Ramos (cell line): ENCODE data around the gene CELF4.

Source experiments
- in situ Hi-C: fragments of 300-500 bp; cut with MboI; formaldehyde crosslinking; loops from one replicate; pipeline ENCODE4 v1.14.3; 2022; ENCODE audit warnings: low sequenced_read_pairs; ENCODE audit not compliant: unreplicated experiment

Gene CELF4

DNA sequence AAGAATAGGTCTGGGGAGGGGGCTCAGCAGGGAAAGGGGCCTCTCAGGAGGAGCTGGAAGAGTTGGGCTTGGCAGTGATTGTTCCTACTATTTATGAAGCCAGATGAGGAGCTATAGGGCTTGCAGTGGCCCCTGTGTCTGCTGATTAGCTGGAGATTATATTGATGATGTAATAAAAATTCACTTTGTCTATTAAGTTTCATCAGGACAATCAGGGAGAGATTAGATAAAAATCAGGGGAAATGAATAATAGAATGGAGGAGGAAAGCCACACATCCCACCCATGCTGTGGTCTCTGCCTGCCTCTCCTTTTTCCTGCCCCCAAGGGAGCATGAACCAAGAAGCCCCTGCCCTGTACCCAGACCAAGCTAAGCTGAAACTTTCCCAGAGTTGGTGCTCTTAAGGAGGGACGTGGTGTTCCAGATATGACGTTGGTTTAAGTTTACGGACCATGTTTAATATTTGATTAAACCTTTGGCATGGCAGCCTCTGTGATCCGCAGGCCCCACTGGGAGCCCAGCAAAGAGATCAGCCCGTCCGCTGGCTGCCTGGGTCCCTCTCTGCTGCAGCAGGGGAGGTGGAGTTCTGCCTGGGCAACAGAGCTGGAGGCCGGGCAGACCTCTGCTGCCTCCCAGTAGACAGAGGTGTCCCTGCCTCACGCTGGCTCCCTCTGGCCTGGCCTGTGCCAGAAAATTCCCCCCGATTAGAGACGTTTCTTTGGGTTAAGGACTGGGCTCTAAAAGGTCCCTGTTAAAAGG, 15.3 kb downstream of the CELF4 start:
- in situ Hi-C loops: no loop called here

DNA sequence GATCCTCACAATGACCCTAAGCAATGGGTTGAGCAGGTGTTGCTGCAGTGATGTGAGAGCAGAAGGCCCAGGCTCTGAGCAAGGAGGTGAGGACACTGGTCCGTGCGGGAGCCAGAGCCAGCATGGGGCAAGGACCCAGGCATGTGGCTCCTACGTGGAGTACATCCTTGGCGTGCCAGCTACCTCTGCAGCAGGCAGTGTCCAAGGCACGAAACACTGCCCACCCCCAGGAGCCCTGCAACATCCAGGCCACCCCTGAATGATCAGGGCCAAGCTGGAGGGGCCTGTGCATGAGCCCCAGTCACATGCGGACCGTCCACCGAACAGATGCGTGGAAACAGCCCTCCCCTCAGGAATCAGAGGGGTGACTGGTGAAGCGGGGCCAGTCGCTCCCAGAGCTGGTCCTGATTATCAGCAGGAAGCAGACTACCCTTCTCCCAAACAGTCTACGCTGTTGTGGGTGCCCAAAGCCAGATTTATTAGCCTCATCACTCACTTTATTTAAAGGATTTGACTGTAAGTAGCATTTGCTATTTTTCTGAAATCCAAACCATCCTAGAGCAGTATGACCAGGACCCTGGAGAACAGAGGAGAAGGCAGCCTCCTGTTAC, 16.8 kb downstream of the CELF4 start:
- in situ Hi-C loops: loop anchor here (10.0 kb wide), 1 partner anchor 64 kb away; no protein-coding TSS in a partner anchor

DNA sequence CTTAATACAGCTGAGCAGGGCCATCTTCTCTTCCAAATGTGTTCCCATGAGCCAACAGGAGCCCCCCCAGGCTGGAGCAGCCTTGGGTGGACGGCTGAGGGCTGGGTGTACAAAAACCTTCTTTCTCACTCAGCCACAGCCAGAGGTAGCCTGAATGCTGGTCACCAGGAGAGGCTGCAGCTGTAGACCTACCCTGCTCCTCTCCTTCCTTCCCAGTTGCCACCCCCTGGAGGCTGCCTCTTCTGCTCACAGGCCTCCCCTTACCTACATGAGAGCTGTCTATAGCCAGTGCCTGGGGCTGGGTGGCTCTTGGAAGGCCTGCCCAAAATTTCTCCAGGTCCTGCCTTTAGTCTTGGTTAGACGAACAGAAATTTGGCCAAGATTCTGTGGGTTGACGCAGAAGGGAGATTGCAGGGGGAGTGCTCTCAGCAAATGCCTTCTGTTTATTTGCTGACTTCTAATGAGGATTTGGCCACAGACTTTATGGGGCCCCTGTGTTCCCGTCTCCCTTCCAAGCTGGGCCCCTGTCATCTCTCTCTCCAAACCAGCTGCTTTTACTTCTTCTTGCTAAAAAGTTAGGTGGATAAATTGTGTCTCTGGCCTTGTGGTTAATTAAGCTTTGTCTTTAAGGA, 18.3 kb downstream of the CELF4 start:
- in situ Hi-C loops: loop anchor here (10.0 kb wide), 1 partner anchor 63 kb away; no protein-coding TSS in a partner anchor

GRCh38 chr18:37546651-37547050, 18.9 kb downstream of the CELF4 start:
- in situ Hi-C loops: loop anchor here (10.0 kb wide), 1 partner anchor 62 kb away; no protein-coding TSS in a partner anchor

- in situ Hi-C loops: loop anchor here (10.0 kb wide), 1 partner anchor 61 kb away; no protein-coding TSS in a partner anchor
These were observed 19.4 kb downstream of the CELF4 start for GRCh38 chr18:37546272-37546537.

GRCh38 chr18:37545461-37546271, 19.9 kb downstream of the CELF4 start:
- in situ Hi-C loops: loop anchor here (10.0 kb wide), 1 partner anchor 61 kb away; no protein-coding TSS in a partner anchor

DNA sequence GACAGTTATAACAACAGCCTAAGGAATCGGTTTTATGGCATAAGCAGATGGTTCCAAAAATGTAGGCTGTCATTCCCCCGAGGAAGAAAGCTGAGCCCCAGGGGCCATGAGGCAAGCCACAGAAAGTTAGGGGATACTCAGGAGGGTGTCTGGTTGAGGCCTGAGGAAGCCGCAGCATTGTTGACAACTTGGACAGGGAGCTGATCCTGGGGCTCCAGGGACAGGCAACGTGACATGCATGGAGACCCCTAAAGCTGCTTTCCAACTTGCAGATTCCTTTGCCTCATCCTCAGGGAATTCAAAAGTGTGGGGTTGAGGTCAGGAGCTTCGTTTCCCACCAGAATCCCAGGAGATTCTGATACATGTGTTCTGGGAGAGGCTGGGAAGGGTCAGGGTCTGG, 20.9 kb downstream of the CELF4 start:
- in situ Hi-C loops: loop anchor here (10.0 kb wide), 1 partner anchor 60 kb away; no protein-coding TSS in a partner anchor

DNA sequence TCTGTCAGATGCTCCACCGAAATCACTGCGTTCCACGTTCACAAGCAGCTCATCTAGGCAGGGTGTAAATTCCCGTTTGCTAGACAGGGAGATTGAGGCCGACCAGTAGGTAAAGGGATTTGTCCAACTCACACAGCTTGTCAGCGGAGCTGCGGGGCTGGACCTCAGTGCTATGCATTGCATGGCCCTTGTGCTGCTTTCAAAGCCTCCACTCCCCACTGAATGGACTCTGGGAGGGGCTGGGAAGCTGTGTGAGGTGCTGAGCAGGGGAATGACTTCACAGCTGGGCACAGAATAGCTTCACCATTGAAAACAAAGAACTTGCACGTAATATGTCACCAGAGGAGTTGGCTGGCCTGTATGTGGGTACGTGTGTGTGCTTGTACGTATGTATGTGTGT, 21.4 kb downstream of the CELF4 start:
- in situ Hi-C loops: loop anchor here (10.0 kb wide), 1 partner anchor 59 kb away; no protein-coding TSS in a partner anchor

DNA sequence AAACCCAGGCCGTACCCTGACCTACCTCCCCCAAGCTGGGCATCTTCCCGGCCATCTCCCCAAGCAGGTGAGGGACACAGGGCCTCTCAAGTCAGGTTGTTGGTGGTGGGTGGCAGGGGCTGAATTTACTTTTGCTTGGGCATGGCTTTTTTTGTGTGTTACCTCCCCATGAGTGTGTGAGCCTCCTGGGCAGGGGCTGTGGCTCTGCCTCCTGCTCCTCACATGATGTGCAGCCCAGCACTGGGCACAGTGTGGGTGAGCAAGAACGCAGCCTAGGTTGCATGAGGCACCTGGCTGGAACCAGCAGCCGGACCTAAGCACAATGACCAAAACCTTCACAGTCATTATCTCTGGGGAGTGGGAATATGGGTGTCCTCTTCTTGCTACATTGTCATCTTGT, 22.3 kb downstream of the CELF4 start:
- in situ Hi-C loops: loop anchor here (10.0 kb wide), 1 partner anchor 59 kb away; no protein-coding TSS in a partner anchor

DNA sequence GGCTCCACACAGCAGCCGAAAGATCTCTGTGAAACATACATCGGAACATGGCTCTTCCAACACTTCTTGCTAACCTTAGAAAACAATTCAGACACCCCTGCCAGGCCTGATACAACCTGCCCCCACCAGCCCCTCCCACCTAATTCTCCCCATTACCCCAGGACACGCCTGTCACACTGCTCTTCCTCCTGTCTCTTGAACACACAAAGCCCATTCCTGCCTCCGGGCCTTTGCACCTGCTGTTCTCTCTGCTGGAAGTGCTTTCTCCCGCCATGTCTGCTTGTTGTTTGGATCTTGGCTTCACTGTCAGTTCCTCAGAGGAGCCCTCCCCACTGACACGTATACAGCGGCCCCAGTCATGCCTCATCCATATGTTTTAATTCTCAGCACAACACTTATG, 24.1 kb downstream of the CELF4 start:
- in situ Hi-C loops: loop anchor here (10.0 kb wide), 1 partner anchor 57 kb away; no protein-coding TSS in a partner anchor

- in situ Hi-C loops: loop anchor here (10.0 kb wide), 1 partner anchor 56 kb away; no protein-coding TSS in a partner anchor
These were observed 25.0 kb downstream of the CELF4 start for GRCh38 chr18:37540424-37541138.

DNA sequence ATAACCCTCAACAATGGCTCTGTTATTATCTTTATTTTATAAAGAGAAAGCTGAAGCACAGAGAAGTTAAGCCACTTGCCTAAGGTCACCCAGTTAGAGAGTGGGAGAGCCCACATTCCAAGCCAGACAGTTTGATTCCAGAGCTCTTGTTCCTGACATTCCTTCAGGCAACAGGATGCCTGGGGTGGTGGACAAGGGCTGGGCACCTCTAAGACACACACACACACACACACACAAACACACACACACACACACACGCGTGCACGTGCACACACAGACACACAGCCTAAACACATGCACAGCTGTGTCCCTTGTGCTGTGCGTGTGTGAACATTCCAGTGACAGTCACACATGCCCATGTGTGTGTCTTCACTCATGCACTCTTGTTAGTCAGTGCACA, 26.4 kb downstream of the CELF4 start:
- in situ Hi-C loops: no loop called here

DNA sequence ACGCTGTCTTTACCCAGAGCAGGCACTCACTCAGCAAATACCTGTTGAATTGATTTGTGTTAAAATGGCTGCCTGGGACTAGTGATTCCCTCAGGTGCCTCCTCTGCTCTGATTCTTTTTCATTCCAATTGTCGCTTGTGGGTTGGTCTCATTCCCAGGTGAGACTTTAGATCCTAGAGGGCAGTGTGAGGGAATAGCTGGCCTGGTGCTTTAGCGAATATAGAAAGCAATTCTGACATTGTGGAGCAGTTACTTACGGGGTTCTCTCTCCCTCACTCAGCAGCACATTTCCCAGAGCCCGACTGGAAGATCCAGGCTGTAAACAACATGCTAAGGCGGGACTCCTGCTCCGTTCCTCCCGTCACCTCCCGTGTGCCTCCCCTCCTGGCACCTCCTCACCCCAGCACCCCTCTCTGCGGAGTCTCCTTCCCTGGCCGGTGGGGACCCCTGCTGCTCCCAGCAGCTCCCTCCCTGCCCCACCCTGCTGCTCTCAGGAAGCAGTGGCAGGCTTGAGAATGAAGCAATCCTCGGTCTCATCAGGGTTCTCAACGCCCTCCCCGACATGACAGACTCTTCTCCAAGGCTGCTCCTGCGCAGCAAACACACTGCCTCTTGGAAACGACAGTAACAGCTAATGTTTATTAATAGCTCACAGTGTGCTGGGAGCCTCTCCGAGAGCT, 26.9 kb downstream of the CELF4 start:
- in situ Hi-C loops: no loop called here

DNA sequence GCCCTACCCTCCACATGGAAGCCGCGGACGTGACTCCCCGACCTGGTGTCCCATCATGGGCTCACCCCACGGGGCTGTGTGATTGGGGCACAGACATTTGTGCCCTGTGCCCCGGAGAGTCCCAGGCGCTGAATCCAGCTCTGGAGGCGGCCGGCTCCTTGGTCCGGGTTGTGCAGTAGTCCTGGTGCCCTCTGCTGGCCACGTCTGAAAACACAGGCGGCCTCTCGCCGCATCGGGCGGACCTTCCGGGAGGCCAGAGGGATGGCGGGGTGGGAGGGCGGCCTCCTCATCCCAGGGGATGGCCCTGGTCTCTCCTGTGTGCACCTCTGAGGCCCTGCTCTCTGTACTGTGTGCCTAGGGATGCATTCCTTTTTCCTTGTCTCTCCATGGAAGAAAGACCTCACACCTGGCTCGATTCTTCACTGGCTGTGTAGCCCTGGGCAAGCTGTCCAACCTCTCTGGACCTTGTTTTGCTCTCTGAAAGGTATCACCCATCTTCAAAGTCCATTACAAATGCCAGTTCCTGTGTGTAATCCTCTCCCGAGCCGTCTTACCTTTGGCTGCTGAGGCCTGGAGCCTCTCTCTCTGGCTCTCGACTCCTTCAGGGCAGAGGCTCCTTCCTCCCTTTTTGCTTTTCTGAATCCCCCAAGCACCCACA, 27.6 kb downstream of the CELF4 start:
- in situ Hi-C loops: no loop called here

DNA sequence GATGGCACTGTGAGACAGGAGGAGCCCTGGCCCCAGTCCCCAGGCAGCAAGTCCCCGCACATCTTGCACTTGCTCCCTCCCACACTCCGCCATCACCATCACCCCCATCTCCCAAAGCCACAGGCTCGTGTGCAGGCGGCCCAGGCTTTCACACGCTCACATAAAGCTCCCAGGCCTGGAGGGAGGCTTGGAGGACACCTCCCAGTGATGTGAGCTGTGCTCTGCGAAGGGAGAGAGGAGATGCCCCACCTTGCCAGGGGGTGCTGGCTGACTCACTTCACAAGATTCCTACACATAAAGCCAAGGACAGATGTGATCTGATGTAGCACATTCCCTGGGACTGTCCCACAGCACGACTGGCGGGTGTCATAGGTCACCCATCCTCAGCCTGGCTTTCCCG, 28.9 kb downstream of the CELF4 start:
- in situ Hi-C loops: no loop called here

- in situ Hi-C loops: no loop called here
These were observed 29.6 kb downstream of the CELF4 start for GRCh38 chr18:37535968-37536367.

DNA sequence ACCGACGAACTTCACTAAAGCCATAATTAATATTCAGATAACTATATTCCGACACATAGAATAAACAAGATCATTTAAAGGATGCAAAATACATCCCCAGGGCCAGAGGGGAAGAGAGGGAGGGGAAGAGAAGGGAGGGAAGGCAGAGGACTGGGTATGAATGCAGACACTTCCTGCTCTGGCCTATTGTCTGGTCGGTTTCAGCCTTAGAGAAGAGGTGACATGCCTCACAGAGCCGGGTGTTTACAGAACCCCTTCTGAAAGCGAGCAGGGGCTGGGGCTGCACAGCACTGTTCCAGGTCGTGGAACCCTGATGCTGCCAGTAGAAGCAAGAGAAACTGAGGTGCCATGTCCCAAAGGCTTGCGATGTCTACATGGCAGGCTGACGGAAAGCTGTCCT, 31.0 kb downstream of the CELF4 start:
- in situ Hi-C loops: no loop called here
